SK-MEL-5 (cell line): ENCODE measurements around the gene PRSS3. TPM values are rescaled to one million over a fixed set of nuclear protein-coding genes. Genes with fewer than 3 reads are reported as not detected.
"Not testable (repeated sequence)": the region's sequence is repeated elsewhere in the genome, so short reads cannot be mapped to it uniquely, and the experiment has no call there.

Source experiments
- DNase-seq: peaks from one replicate; pipeline ENCODE4 v3.0.0-alpha.2; 2016; ENCODE audit warnings: low read depth, low spot score
- in situ Hi-C: cut with HindIII; loops from 2 replicates; pipeline ENCODE4 v1.10.0; 2016; ENCODE audit warnings: low sequenced_read_pairs, high pct_unique_total_duplicates, low pct_unique_long_range_greater_than_20kb
- total RNA-seq: library from RNA; depleted of rRNA; stranded (reverse); fragments of >200 nt; shearing (Covaris generic); gene quantifications from 2 replicates; pipeline ENCODE4 v1.2.3, GENCODE V29; 2014

Gene PRSS3
- total RNA-seq, 1 experiment from 2014 or later, result not detected

- in situ Hi-C loops, result no loop called here
- no peak for DNase-seq
Measured at GRCh38 chr9:33780276-33780675, 15.1 kb upstream of the PRSS3 start.

GRCh38 chr9:33781736-33782135 is 13.6 kb upstream of the PRSS3 start:
- DNase-seq, result no peak
- in situ Hi-C loops, result no loop called here

- in situ Hi-C loops, result no loop called here
- no peak for DNase-seq
Measured at GRCh38 chr9:33782395-33783152, 12.8 kb upstream of the PRSS3 start.

- in situ Hi-C loops, result no loop called here
Measured at GRCh38 chr9:33785914-33786313, 9.4 kb upstream of the PRSS3 start.

GRCh38 chr9:33786681-33787080 is 8.7 kb upstream of the PRSS3 start:
- in situ Hi-C loops, result no loop called here

More at GRCh38 chr9:33785914-33786313, 9.4 kb upstream of the PRSS3 start:
- DNase-seq, result peak; percentile 52

GRCh38 chr9:33787839-33788238 is 7.5 kb upstream of the PRSS3 start:
- in situ Hi-C loops, result no loop called here
- no peak for DNase-seq

More at GRCh38 chr9:33786681-33787080, 8.7 kb upstream of the PRSS3 start:
- DNase-seq, result no peak

GRCh38 chr9:33789429-33789828 is 5.9 kb upstream of the PRSS3 start:
- DNase-seq, in situ Hi-C loops: not testable (repeated sequence)

GRCh38 chr9:33791117-33791516 is 4.2 kb upstream of the PRSS3 start:
- in situ Hi-C loops, result no loop called here
- DNase-seq, result no peak

- DNase-seq, in situ Hi-C loops: not testable (repeated sequence)
Measured at GRCh38 chr9:33793496-33793895, 1.9 kb upstream of the PRSS3 start.

GRCh38 chr9:33794560-33794959 is 801 bp upstream of the PRSS3 start:
- in situ Hi-C loops, result no loop called here
- no peak for DNase-seq

GRCh38 chr9:33795819-33796218 is 458 bp downstream of the PRSS3 start:
- in situ Hi-C loops, result no loop called here
- no peak for DNase-seq

GRCh38 chr9:33796679-33797078 is 1.3 kb downstream of the PRSS3 start:
- DNase-seq, in situ Hi-C loops: not testable (repeated sequence)

GRCh38 chr9:33797837-33798236 is 2.5 kb downstream of the PRSS3 start:
- in situ Hi-C loops, result no loop called here
- DNase-seq, result no peak

GRCh38 chr9:33798545-33798944 is 3.2 kb downstream of the PRSS3 start:
- DNase-seq, result no peak
- in situ Hi-C loops, result no loop called here

- in situ Hi-C loops, result no loop called here
- DNase-seq, result no peak
Measured at GRCh38 chr9:33799928-33800704, 4.8 kb downstream of the PRSS3 start.

- DNase-seq, result no peak
- in situ Hi-C loops, result no loop called here
Measured at GRCh38 chr9:33800886-33801285, 5.5 kb downstream of the PRSS3 start.

- DNase-seq, in situ Hi-C loops: not testable (repeated sequence)
Measured at GRCh38 chr9:33801943-33802500, 6.7 kb downstream of the PRSS3 start.

GRCh38 chr9:33804196-33804595 is 8.8 kb downstream of the PRSS3 start:
- in situ Hi-C loops, DNase-seq: not testable (repeated sequence)
